Bronchial epithelial cell (primary cell): Measurements from ENCODE around the gene BMS1. TPM values are rescaled to one million over a fixed set of nuclear protein-coding genes. Genes with fewer than 3 reads are reported as not detected.
"Not testable (repeated sequence)": the region's sequence is repeated elsewhere in the genome, so short reads cannot be mapped to it uniquely, and the experiment has no call there.

Experiments used
- DNase-seq: peaks from one replicate; pipeline ENCODE4 v3.0.0-alpha.2; 2010; ENCODE audit warnings: low read depth
- FAIRE-seq: peaks from 2 replicates; lab custom pipeline; 2011; peaks lifted over from hg19 to GRCh38; lab: Jason Lieb, UNC
- H3K27me3 ChIP-seq: 2 replicates; pipeline ENCODE4 v1.5.1; 2011; ENCODE audit warnings: low read length; ENCODE audit not compliant: control insufficient read depth, insufficient read depth
- H3K36me3 ChIP-seq: 2 replicates; pipeline ENCODE4 v1.5.1; 2011; ENCODE audit warnings: low read length; ENCODE audit not compliant: control insufficient read depth, insufficient read depth
- H3K4me3 ChIP-seq: 2 replicates; pipeline ENCODE4 v1.5.1; 2011; ENCODE audit warnings: mild to moderate bottlenecking, low read depth, low read length, control low read depth
- total RNA-seq: library from RNA; depleted of rRNA; stranded (reverse); fragments of >200 nt; gene quantifications from 2 replicates; pipeline ENCODE4 v1.2.1, GENCODE V29; 2014
- TF ChIP-seq, protein P1 (sequence below): IDR thresholded peaks from 2 replicates; pipeline ENCODE4 v1.5.1; 2011; ENCODE audit warnings: mild to moderate bottlenecking, moderate library complexity, low read length, control low read depth, inconsistent platforms; ENCODE audit not compliant: insufficient read depth, severe bottlenecking

BMS1 gene
- total RNA-seq, 1 donor from 2014 or later, result 14.7 TPM

DNA sequence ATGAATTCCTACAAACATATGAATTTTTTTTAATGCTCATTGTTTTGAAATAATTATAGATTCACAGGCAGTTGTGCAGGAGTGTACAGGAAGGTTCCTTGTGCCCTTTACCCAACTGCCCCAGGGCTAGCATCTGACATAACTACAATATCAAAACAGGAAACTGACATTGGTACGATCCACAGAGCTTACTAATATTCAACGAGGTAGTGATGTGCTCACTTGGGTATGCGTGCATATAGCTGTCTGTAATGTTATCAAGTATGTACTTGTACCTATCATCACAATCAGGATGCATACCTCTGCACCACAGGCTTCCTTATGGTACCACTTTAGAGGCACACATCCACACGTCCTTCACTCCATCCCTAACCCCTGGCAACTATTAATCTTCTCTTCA lies 68.3 kb downstream of the BMS1 start:
- no peaks in the 10 kb centered on the region for H3K36me3 ChIP-seq
- TF ChIP-seq, protein P1, sequence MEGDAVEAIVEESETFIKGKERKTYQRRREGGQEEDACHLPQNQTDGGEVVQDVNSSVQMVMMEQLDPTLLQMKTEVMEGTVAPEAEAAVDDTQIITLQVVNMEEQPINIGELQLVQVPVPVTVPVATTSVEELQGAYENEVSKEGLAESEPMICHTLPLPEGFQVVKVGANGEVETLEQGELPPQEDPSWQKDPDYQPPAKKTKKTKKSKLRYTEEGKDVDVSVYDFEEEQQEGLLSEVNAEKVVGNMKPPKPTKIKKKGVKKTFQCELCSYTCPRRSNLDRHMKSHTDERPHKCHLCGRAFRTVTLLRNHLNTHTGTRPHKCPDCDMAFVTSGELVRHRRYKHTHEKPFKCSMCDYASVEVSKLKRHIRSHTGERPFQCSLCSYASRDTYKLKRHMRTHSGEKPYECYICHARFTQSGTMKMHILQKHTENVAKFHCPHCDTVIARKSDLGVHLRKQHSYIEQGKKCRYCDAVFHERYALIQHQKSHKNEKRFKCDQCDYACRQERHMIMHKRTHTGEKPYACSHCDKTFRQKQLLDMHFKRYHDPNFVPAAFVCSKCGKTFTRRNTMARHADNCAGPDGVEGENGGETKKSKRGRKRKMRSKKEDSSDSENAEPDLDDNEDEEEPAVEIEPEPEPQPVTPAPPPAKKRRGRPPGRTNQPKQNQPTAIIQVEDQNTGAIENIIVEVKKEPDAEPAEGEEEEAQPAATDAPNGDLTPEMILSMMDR, result no peak
- FAIRE-seq, result peak; percentile 28
- DNase-seq, result peak; percentile 98
- no peak overlapping the region for H3K4me3 ChIP-seq
- H3K27me3 ChIP-seq, result no peaks in the 10 kb centered on the region

- H3K27me3 ChIP-seq, result peaks cover 2% of the 10 kb centered on the region
- FAIRE-seq, result no peak
Observed at GRCh38 chr10:42859256-42859655, 76.7 kb downstream of the BMS1 start.

GRCh38 chr10:42860016-42860415 lies 77.4 kb downstream of the BMS1 start:
- not testable (repeated sequence) for H3K4me3 ChIP-seq, H3K36me3 ChIP-seq, DNase-seq, H3K27me3 ChIP-seq, FAIRE-seq

More at GRCh38 chr10:42859256-42859655, 76.7 kb downstream of the BMS1 start:
- Histone ChIP-seq H3K36me3 (no peaks in the 10 kb centered on the region), H3K4me3 (no peak overlapping the region)
- no peak for DNase-seq
- TF ChIP-seq, protein P1, result no peak

DNA sequence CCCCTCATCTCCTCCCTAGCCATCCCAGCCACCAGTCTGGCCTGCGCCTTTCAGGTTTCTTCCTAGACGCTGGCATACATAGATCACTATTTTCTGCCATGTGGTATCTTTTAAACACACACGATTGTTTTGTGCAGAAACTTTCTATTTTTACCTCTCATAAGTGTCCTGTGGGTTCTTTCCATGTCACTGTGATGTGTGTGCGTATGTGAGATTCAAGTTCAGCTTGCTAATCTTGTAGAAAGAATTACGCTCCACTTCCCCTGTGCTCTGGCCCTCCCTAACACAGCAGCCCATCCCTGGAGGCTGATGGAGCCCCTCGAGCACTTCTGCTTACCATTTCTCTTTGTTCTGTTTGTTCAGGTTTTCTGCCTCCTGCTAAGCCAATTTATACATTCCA lies 80.2 kb downstream of the BMS1 start:
- not testable (repeated sequence) for H3K36me3 ChIP-seq, FAIRE-seq, H3K27me3 ChIP-seq, H3K4me3 ChIP-seq, DNase-seq

DNA sequence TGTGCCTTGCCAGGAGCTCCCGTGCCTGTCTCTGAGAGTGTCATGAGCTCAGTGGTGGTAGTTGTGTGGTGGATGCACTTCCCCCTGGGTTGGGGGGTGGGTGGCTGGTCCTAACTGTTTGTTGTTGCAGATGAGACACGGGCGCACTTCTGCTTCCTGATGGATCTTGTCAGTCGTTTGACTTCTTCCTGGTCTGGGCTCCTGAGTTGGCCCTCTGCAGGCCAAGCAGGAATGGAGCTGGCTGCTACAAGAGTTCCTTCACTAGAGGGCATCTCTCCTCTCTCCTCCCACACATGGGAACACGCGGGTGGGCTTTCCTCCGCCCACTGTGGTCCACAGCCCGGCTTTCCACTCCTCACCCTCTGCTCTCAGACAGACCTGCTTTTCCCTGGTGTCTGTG lies 82.0 kb downstream of the BMS1 start:
- DNase-seq, result peak; percentile 22
- H3K36me3 ChIP-seq, result no peaks in the 10 kb centered on the region
- peaks cover 2% of the 10 kb centered on the region for H3K27me3 ChIP-seq
- TF ChIP-seq, protein P1, result peak; percentile 58
- no peak for FAIRE-seq
- no peak overlapping the region for H3K4me3 ChIP-seq

DNA sequence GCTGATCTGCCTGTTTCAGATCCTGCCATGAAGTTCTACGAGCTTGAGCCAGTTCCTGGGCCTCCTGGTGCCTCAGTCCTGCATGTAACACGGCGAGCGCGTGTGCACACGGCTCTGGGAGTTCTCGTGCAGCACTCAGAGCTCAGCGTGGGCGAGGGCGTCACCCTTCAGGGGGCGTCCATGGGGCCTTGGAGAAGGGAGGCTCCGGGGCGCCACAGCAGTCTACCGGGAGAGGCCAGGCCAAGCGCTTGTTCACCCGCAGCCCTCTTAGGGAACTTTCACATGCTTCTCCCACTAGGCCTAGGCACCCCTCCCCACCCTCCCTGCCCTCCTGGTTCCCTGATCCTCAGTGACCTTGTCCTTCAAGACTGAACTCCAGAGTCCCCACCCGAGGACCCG lies 83.1 kb downstream of the BMS1 start:
- H3K4me3 ChIP-seq, result no peak overlapping the region
- TF ChIP-seq, protein P1, result no peak
- H3K36me3 ChIP-seq, result no peaks in the 10 kb centered on the region
- DNase-seq, result no peak
- no peak for FAIRE-seq
- H3K27me3 ChIP-seq, result peaks cover 2% of the 10 kb centered on the region
